Fibroblast of mammary gland (primary cell): Measurements from ENCODE around the gene OXA1L.
"Not testable (repeated sequence)": the region's sequence is repeated elsewhere in the genome, so short reads cannot be mapped to it uniquely, and the experiment has no call there.

Source experiments
- DNase-seq: peaks from one replicate; pipeline ENCODE4 v3.0.0-alpha.2; 2010; ENCODE audit warnings: low read depth
- H3K4me3 ChIP-seq: 2 replicates; pipeline ENCODE4 v1.5.1; 2011; ENCODE audit warnings: low read depth, mild to moderate bottlenecking, low read length, moderate library complexity; ENCODE audit not compliant: control insufficient read depth
- TF ChIP-seq, protein P1 (sequence below): conservative IDR thresholded peaks from 2 replicates; pipeline ENCODE4 v1.5.1; 2011; ENCODE audit warnings: low read depth, low read length, inconsistent platforms; ENCODE audit not compliant: control insufficient read depth, insufficient read depth

OXA1L gene

DNA sequence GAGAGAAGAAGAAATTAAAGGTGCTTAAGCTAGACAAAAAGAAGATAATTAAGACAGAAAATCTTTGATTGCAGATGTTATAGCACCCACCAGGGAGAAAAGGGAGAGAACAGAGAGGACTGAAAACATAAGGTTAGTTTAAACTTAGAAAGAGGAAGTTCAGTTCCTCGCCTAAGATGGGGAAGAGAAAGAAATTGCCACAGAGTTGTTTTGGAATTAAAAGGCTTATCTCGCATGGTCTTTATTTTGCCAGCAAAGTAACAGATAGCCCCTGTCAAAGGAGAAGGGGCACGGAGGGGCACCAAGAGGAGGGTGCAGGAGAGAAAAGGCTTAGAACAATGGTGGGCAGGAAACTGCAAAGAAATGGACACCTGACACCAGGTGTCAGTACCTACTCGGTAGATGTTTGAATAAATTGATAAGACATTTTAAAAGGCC lies 17.8 kb upstream of the OXA1L start:
- no peak overlapping the region for H3K4me3 ChIP-seq
- TF ChIP-seq, protein P1, sequence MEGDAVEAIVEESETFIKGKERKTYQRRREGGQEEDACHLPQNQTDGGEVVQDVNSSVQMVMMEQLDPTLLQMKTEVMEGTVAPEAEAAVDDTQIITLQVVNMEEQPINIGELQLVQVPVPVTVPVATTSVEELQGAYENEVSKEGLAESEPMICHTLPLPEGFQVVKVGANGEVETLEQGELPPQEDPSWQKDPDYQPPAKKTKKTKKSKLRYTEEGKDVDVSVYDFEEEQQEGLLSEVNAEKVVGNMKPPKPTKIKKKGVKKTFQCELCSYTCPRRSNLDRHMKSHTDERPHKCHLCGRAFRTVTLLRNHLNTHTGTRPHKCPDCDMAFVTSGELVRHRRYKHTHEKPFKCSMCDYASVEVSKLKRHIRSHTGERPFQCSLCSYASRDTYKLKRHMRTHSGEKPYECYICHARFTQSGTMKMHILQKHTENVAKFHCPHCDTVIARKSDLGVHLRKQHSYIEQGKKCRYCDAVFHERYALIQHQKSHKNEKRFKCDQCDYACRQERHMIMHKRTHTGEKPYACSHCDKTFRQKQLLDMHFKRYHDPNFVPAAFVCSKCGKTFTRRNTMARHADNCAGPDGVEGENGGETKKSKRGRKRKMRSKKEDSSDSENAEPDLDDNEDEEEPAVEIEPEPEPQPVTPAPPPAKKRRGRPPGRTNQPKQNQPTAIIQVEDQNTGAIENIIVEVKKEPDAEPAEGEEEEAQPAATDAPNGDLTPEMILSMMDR = no peak
- DNase-seq = no peak

DNA sequence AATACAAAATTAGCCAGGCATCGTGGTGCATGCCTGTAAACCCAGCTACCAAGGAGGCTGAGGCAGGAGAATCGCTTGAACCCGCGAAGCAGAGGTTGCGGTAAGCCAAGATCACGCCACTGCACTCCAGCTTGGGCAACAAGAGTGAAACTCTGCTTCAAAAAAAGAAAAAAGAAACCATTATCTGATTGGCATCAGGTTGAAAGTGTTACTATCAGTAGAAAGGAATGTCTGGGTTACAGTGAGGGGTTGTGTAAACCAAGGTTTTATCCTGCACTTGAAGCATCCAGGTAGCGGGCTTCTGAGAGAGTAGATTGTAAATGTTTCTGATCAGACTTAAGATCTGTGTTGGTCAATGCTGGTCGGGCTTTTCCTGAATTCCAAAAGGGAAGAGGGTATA lies 14.1 kb upstream of the OXA1L start:
- H3K4me3 ChIP-seq = no peak overlapping the region
- DNase-seq = no peak
- TF ChIP-seq, protein P1 = no peak

DNA sequence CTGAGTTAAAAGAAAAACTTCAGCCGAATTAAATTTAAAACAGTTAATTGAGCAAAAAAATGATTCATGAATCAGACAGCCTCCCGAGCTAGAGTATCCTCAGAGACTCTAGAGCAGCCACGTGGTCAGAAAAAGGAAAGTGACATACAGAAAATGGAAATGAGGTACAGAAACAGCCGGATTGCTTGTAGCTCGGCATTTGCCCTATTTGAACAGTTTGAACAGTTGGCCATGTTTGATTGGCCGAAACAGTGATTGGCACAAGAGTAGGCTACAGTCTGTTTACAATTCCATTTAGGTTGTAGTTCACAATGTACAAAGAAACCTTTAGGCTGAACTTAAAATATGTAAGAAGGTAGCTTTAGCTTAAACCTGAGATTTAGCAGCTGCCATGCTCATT lies 12.9 kb upstream of the OXA1L start:
- DNase-seq = peak; percentile 5
- H3K4me3 ChIP-seq = no peak overlapping the region
- TF ChIP-seq, protein P1 = no peak

DNA sequence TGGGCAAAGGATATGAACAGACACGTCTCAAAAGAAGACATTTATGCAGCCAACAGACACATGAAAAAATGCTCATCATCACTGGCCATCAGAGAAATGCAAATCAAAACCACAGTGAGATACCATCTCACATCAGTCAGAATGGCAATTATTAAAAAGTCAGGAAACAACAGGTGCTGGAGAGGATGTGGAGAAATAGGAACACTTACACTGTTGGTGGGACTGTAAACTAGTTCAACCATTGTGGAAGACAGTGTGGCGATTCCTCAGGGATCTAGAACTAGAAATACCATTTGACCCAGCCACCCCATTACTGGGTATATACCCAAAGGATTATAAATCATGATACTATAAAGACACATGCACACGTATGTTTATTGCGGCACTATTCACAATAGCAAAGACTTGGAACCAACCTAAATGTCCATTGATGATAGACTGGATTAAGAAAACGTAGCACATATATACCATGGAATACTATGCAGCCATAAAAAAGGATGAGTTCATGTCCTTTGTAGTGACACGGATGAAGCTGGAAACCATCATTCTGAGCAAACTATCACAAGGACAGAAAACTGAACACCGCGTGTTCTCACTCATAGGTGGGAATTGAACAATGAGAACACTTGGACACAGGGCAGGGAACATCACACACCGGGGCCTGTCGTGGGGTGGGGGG lies 8.4 kb upstream of the OXA1L start:
- DNase-seq = not testable (repeated sequence)

DNA sequence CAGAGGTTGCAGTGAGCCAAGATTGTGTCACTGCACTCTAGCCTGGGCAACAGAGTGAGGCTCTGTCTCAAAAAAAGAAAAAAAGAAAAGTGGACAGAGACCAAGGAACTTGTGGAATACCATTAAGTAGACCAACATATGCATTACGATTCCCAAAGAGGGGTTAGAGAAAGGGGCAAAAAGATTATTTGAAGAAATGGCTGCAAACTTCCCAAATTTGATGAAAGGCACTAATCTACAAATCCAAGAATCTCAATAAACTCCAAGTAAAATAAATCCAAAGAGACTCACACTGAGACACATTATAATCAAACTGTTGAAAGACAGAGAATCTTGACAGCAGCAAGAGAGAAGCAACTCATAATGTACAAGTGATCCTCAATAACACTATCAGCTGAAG lies 4.8 kb upstream of the OXA1L start:
- no peak for DNase-seq
- TF ChIP-seq, protein P1 = no peak
- H3K4me3 ChIP-seq = no peak overlapping the region

More for the DNA sequence above, 8.4 kb upstream of the OXA1L start:
- not testable (repeated sequence) for H3K4me3 ChIP-seq

DNA sequence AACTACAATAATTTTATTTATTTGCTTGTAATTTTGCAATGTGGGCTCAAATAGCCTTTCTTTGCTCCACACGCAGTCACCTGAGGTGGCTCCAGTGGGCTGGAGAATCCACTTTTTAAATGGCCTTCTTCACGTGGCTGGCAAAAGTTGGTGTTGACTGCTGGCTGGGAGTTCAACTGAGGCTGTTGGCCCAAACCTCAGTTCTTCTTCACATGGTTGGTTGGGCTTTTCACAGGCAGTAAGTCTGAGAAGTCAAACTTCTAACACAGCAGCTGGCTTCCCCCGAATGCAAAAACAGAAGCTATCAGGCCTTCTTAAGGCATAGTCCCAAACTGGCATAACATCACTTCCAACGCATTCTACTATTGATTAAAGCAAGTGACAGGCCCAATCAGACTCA lies 2.1 kb upstream of the OXA1L start:
- no peak overlapping the region for H3K4me3 ChIP-seq
- TF ChIP-seq, protein P1 = no peak
- DNase-seq = no peak

DNA sequence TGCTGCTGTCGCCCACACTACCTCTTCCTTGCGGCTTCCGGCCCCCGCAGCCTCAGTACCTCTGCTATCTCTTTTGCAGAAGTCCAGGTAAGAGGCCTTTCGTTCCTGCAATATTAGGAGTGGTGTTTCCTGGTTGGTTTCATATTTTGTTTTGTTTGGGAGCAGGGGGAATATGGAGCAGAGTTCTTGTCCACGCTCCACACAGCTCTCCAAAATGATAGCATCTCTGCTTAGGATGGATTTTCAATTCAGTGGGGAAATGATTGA lies 768 bp downstream of the OXA1L start:
- TF ChIP-seq, protein P1 = no peak
- DNase-seq = no peak
- peak overlapping the region; percentile 83 for H3K4me3 ChIP-seq
